Ammon's horn (tissue), 1 donor: ENCODE results near the gene AZGP1.
"Not testable (repeated sequence)": the region's sequence is repeated elsewhere in the genome, so short reads cannot be mapped to it uniquely, and the experiment has no call there.

Experiments used
- DNase-seq: peaks from one replicate; pipeline ENCODE4 v3.0.0-alpha.2; 2016; ENCODE audit warnings: low spot score

AZGP1 gene

DNA sequence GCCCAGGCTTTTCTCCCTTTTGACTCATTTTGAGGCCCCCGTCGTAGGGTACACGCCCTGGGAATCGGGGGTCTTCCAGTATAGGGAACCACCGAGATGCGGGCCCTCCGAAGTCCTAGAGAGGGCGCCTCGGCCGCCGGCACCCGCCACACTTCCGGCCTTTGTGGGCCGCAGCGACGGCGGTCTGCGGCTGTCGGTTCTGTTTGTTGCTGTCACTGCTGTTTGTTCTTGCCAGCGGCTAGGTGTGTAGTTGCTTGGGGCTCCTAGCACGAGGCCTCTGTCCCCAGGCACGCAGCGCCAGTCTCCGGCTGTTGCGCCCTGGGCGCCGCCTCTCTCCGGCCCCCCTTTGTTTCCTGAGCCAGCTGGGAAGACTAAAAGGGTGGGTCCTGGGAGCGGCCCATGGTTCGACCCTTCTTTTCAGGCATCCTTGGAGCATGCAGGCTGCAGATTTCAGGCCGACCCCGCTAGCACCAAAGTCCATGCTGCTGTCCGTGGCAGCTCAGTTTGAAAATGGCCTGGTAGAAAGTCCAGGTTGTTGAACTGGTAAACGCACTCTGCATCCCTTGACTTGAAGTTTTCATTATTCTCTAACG, 21.8 kb upstream of the AZGP1 start:
- DNase-seq, result no peak

- DNase-seq, result no peak
Measured at GRCh38 chr7:99996755-99997544, 21.1 kb upstream of the AZGP1 start.

DNA sequence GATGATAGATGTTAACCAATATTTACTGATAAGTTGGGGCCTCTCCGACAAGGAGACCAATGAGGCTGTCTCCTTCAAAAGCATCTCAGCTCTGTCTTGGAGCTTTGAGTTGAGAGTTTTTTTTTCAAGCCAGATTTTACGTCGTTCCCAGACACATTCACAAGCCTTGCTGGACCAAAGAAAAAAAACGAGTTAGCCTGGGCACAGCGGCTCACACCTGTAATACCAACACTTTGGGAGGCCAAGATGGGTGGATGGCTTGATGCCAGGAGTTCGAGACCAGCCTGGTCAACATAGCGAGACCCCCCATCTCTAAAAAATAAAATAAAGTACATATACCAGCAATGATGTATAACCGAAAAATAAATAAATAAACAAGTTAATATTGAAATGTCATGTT, 19.0 kb upstream of the AZGP1 start:
- no peak for DNase-seq

GRCh38 chr7:99992330-99993038, 16.7 kb upstream of the AZGP1 start:
- no peak for DNase-seq

DNA sequence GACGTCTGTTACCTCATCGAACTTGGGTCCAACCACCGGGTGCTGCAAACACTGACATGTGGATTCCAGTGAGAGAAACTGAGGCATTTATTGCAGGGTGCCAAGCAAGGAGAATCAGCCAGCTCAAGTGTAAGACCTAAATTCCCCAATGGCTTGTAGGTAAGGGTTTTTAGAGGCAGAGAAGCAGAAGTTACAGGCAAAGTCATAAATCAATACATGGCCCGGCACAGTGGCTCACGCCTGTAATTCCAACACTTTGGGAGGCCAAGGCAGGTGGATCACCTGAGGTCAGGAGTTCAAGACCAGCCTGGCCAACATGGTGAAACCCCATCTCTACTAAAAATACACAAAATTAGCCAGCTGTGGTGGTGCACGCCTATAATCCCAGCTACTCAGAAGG, 15.7 kb upstream of the AZGP1 start:
- DNase-seq, result not testable (repeated sequence)

- DNase-seq, result no peak
Measured at GRCh38 chr7:99990460-99990852, 14.6 kb upstream of the AZGP1 start.

GRCh38 chr7:99987846-99988245, 12.0 kb upstream of the AZGP1 start:
- no peak for DNase-seq

DNA sequence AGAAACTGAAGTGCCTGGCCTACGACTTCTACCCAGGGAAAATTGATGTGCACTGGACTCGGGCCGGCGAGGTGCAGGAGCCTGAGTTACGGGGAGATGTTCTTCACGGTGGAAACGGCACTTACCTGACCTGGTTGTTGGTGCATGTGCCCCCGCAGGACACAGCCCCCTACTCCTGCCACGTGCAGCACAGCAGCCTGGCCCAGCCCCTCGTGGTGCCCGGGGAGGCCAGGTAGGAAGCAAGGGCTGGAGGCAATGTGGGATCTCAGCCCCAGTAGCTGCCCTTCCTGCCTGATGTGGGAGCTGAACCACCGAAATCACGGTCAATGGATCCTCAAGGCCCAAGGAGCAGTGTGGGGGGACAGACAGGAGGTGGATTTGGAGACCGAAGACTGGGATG, 11.5 kb upstream of the AZGP1 start:
- not testable (repeated sequence) for DNase-seq

DNA sequence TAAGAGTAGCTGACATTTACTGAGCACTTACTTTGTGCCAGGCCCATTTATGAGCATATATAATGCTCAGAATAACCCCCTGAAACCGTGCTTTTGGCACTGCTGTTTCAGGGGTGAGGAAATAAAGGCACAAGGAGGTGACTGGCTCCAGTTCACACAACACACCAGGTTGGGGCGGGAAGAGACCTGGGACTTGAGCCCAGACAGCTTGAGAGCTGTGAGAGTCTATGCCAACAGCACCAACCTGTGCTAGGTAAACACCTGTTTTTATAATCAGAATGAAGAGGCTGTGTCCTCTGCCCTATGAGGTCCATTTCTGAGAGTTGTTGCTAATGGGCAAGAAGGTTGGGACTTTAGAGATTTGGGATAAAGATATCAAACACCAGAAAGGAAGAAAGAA, 8.8 kb upstream of the AZGP1 start:
- DNase-seq, result no peak

DNA sequence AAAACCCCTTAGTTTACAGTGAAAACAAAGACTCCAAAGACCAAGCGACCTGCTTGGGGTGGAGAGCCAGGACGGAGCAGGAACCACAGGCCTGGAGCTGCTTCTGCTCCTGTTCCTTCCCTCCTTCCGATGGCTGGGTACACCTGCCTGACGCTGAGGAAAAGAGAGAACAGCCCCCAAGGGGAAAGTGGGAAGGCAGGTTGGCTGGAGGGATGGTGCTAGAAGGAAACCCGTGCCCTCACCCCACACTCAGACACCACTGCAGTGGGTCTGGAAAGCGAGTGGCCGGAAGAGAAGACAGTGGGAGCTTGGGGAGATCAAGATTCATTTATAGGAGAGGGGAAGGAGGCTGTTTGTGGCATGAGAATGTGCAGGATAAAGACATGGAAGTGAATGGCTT, 5.2 kb upstream of the AZGP1 start:
- not testable (repeated sequence) for DNase-seq

DNA sequence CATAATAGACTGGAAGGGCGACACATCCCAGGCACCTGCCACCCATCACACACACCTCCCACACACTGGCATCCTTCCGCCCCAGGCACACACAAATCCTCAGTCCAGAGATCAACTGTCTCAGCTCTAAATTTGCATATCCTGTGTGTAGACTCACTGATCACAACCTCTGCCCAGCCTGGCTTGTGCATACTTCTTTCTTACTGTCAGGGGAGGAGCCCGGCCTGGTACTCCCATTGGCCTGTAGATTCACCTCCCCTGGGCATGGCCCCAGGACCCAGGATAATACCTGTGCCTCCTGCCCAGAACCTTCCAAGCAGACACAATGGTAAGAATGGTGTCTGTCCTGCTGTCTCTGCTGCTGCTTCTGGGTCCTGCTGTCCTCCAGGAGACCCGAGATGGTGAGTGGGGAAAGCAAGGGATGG, 4.6 kb upstream of the AZGP1 start:
- DNase-seq, result not testable (repeated sequence)

DNA sequence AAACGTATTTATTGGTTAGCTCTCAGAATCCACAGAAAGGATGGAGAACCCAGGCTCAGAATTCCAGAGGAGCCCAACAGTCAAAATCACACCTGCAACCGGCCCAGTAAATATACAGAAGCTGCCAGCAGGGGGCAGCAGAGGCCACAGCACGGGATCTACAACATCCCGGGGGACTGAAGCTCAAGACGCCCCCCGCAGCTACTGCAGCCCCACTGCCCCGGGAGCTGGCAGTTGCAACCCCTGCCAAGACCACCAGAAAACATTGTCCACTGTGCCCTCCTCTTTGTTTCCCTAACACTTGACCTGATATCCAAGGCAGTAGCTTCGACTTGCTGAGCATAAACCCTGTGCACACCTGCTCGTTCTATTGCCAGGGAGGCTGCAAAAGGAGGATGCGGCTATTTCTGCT, 4.0 kb upstream of the AZGP1 start:
- not testable (repeated sequence) for DNase-seq

GRCh38 chr7:99976626-99977025, 795 bp upstream of the AZGP1 start:
- no peak for DNase-seq

DNA sequence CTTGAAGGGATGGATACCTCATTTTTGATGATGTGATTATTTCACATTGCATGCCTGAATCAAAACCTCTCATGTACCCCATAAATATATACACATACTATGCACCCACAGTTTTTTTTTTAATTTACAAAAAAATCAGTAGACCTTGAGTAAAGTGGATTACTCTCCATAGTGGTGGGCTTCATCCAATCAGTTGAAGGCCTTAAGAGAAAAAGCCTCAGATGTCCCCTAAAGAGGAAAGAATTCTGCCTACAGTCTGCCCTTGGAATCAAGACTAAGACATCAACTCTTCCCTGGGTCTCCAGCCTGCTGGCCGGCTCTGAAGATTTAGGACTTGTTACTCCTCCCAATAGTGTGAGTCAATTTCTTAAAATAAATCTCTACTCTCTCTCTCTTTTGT, 1.1 kb downstream of the AZGP1 start:
- no peak for DNase-seq

- DNase-seq, result not testable (repeated sequence)
Measured at GRCh38 chr7:99973817-99974216, 2.0 kb downstream of the AZGP1 start.

GRCh38 chr7:99971242-99971641, 4.6 kb downstream of the AZGP1 start:
- DNase-seq, result no peak

- DNase-seq, result not testable (repeated sequence)
Measured at GRCh38 chr7:99969813-99970212, 6.0 kb downstream of the AZGP1 start.

DNA sequence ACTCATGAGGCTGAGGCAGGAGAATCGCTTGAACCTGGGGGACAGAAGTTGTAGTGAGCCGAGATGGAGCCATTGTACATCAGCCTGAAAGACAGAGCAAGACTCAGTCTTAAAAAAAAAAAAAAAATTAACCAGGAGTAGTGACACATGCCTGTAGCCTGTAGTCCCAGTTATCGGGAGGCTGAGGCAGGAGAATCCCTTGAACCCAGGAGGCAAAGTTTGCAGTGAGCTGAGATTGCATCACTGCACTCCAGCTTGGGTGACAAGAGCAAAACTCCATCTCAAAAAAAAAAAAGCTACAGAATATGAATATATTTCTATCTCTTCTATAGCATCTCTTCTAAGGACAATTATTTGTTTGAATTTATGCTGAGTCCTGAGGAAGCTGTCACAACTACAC, 6.5 kb downstream of the AZGP1 start:
- no peak for DNase-seq

DNA sequence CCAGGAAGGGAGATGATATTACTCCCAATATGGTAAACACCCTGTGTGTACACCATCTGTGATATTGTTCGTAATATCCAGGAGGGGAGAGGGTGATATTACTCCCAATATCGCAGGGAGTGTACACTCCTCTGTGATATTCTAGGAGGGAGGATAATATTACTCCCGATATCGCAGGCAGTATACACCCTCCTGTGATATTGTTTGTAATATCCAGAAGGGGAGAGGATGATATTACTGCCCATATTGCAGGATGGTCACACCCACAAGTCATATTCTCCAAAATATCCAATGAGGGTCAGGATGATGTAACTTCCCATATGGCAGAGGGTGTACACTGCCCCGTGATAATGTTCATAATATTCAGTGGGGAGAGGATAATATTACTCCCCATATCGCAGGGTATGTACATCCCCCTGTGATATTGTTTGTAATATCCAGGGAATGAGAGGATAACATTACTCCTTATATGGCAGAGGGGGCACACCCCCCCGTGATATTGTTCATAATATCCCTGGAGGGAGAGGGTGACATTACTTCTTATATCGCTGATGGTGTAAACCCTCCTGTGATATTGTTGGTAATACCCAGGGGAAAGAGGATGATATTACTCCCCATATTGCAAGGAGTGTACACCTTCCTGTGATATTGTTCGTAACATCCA, 17.1 kb downstream of the AZGP1 start:
- no peak for DNase-seq

DNA sequence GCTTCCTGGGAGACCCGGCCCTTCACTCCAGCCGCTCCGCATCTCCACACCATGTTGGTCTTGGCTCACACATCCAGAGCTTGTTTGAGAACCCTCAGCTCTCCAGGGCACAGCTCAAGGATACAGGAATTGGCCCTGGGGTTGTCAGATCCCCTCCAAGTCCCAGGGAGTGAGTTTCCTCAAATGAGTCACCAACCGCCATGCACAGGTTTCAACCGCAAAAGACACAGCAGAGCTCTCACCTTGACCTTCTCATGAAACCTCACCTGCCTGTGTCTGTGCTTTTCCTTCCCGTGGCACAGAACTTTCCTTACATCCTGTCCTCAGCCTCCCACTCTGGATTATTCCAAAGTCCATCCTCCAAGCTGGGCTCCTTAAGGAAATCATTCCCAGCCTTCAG, 20.6 kb downstream of the AZGP1 start:
- no peak for DNase-seq

DNA sequence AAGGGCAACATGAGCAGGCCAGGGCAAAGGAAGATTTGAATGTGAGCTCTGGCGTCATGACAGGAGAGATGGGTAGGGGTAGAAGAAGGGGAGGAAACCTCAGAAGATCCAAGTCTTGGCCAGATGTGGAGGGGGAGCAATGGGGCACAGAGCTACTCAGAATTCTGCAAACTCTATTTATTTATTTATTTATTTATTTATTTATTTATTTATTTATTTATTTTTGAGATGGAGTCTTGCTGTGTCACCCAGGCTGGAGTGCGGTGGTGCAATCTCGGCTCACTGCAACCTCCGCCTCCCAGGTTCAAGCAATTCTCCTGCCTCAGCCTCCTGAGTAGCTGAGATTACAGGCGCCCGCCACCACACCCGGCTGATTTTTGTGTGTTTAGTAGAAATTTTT, 21.2 kb downstream of the AZGP1 start:
- DNase-seq, result not testable (repeated sequence)

DNA sequence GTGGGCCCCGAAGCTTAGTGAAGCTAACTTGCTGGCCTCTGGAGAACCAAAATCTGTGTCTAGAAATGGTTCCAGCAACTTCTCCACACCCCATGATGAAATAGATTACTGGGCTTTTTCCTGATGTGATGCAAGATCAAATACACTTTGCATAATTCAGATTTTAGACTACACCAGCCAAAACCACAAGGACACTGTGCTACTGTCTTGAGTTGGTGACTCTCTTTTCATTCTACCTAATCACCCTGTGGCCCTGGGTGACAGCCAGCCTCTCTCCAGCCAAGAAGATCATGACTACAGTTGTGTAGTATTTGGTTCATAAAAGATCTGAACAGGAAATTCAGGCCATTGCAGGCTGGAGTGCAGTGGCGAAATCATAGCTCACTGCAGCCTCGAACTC, 22.2 kb downstream of the AZGP1 start:
- DNase-seq, result no peak

GRCh38 chr7:99952649-99953048, 23.2 kb downstream of the AZGP1 start:
- not testable (repeated sequence) for DNase-seq
